Thoracic aorta (tissue), 2 donors: ENCODE data around the gene PIK3R4. TPM values are rescaled to one million over a fixed set of nuclear protein-coding genes. Genes with fewer than 3 reads are reported as not detected.
A peak's percentile ranks its signal among the peaks of the same experiment; 100 is the strongest.

ENCODE experiments used
- ATAC-seq: fragments of 150-250 bp; one replicate; pipeline ENCODE4 v1.8.0; 2017; ENCODE audit warnings: low read depth; ENCODE audit not compliant: insufficient number of reproducible peaks, low FRiP score
- DNase-seq: peaks from one replicate; pipeline ENCODE4 v3.0.0-alpha.2; 2020; ENCODE audit warnings: low spot score
- H3K27ac ChIP-seq, 2 donors: fragments of 200-600 bp; sonication (generic); 1 replicate in 1 of 2; 2 replicates in 1 of 2; pipeline ENCODE4 v1.5.1; 2016; ENCODE audit warnings: mild to moderate bottlenecking in 2 of 2, moderate library complexity in 2 of 2
- H3K27me3 ChIP-seq: fragments of 200-600 bp; sonication (generic); replicated peaks from 2 replicates; pipeline ENCODE4 v1.6.0; 2016; ENCODE audit warnings: mild to moderate bottlenecking; ENCODE audit not compliant: insufficient read depth
- H3K36me3 ChIP-seq: fragments of 200-600 bp; sonication (generic); one replicate; pipeline ENCODE4 v1.5.1; 2016
- H3K4me1 ChIP-seq, 2 donors: fragments of 200-600 bp; sonication (generic); 1 replicate in 1 of 2; 2 replicates in 1 of 2; pipeline versions ENCODE4 v1.5.1 to v1.6.0; 2016; ENCODE audit warnings: low read depth in 2 of 2, mild to moderate bottlenecking in 1 of 2; ENCODE audit not compliant: control insufficient read depth in 1 of 2
- H3K4me3 ChIP-seq: fragments of 200-600 bp; sonication (generic); 2 replicates; pipeline ENCODE4 v1.5.1; 2016; ENCODE audit warnings: mild to moderate bottlenecking
- H3K9me3 ChIP-seq: fragments of 200-600 bp; sonication (generic); 2 replicates; pipeline ENCODE4 v1.5.1; 2016
- CTCF ChIP-seq: fragments of 200-600 bp; sonication (generic); IDR thresholded peaks from one replicate; pipeline ENCODE4 v1.5.1; 2019; ENCODE audit warnings: antibody characterized with exemption
- total RNA-seq, 2 donors: library from RNA; depleted of rRNA; stranded (reverse); fragments of >200 nt; gene quantifications; one replicate each; pipeline versions ENCODE4 v1.1.0 to v1.2.3, GENCODE V29; 2016

PIK3R4 gene
- 10 to 100 TPM; 28.4 to 53.5 TPM for total RNA-seq

GRCh38 chr3:130746246-130747039, at the start of gene PIK3R4:
PIK3R4 (minus strand) TSS chr3:130746829; CDS start chr3:130745218, 1,611 bp downstream.
- H3K36me3 ChIP-seq = no peaks in the 10 kb centered on the region
- peak within 1 kb of the TSS; percentile 84 for H3K27ac ChIP-seq
- H3K4me3 ChIP-seq = peak within 1 kb of the TSS; percentile 89
- no peak for TF ChIP-seq CTCF
- H3K4me1 ChIP-seq = peaks cover 31 to 43% of the 10 kb centered on the region in 2 donors
- ATAC-seq = peak; percentile 99
- peak; percentile 95 for DNase-seq
- no peaks in the 10 kb centered on the region for H3K9me3 ChIP-seq
- no peaks in the 10 kb centered on the region for H3K27me3 ChIP-seq

GRCh38 chr3:130795396-130795795, 48.8 kb upstream of the PIK3R4 start:
- TF ChIP-seq CTCF = no peak
- no peaks in the 10 kb centered on the region for H3K36me3 ChIP-seq
- ATAC-seq (no peak), DNase-seq (no peak)
- no peaks in the 10 kb centered on the region for H3K4me1 ChIP-seq
- H3K9me3 ChIP-seq = no peaks in the 10 kb centered on the region
- no peak overlapping the region for H3K27ac ChIP-seq
- H3K4me3 ChIP-seq = no peak overlapping the region
- H3K27me3 ChIP-seq = no peaks in the 10 kb centered on the region

GRCh38 chr3:130792246-130792645, 45.6 kb upstream of the PIK3R4 start:
- TF ChIP-seq CTCF = no peak
- Histone ChIP-seq H3K27ac (no peak overlapping the region), H3K36me3 (no peaks in the 10 kb centered on the region), H3K9me3 (no peaks in the 10 kb centered on the region), H3K27me3 (no peaks in the 10 kb centered on the region), H3K4me3 (no peak overlapping the region), H3K4me1 (no peaks in the 10 kb centered on the region)
- DNase-seq = no peak
- no peak for ATAC-seq

- H3K4me1 ChIP-seq = no peaks in the 10 kb centered on the region
- H3K27me3 ChIP-seq = no peaks in the 10 kb centered on the region
- DNase-seq (no peak), ATAC-seq (no peak)
- H3K27ac ChIP-seq = no peak overlapping the region
- H3K9me3 ChIP-seq = no peaks in the 10 kb centered on the region
- no peak overlapping the region for H3K4me3 ChIP-seq
- no peak for TF ChIP-seq CTCF
- H3K36me3 ChIP-seq = no peaks in the 10 kb centered on the region
Observed at GRCh38 chr3:130789782-130790322, 43.2 kb upstream of the PIK3R4 start.

GRCh38 chr3:130787422-130788068, 40.9 kb upstream of the PIK3R4 start:
- ATAC-seq (no peak), DNase-seq (no peak)
- no peaks in the 10 kb centered on the region for H3K36me3 ChIP-seq
- no peaks in the 10 kb centered on the region for H3K9me3 ChIP-seq
- H3K27ac ChIP-seq = no peak overlapping the region
- H3K4me1 ChIP-seq = no peaks in the 10 kb centered on the region
- H3K27me3 ChIP-seq = no peaks in the 10 kb centered on the region
- no peak for TF ChIP-seq CTCF
- H3K4me3 ChIP-seq = no peak overlapping the region
